HepG2 (cell line): ENCODE results near the gene CTDSP1. TPM values are rescaled to one million over a fixed set of nuclear protein-coding genes. Genes with fewer than 3 reads are reported as not detected.

Experiments
- ATM ChIP-seq: fragments of 450-650 bp; IDR thresholded peaks from 2 replicates; pipeline ENCODE4 v1.7.1; 2017; ENCODE audit warnings: mild to moderate bottlenecking, borderline replicate concordance
- CBX2 ChIP-seq, 2 experiments: fragments of 200-600 bp in 1 of 2; sonication (generic); formaldehyde crosslinking in 1 of 2; IDR thresholded peaks; 2 replicates each; pipeline versions ENCODE4 v1.7.0 to v1.8.1; 2018 to 2022; ENCODE audit warnings: low read depth in 2 of 2, low read length in 1 of 2, mild to moderate bottlenecking in 1 of 2, missing genetic modification reagents in 1 of 2
- CHCHD3 ChIP-seq: sonication (generic); formaldehyde crosslinking; IDR thresholded peaks from 2 replicates; pipeline ENCODE4 v1.8.0; 2022; ENCODE audit warnings: mild to moderate bottlenecking, missing genetic modification reagents, moderate library complexity
- FLYWCH1 ChIP-seq: sonication (generic); formaldehyde crosslinking; IDR thresholded peaks from 2 replicates; pipeline ENCODE4 v1.8.1; 2023; ENCODE audit warnings: mild to moderate bottlenecking, missing genetic modification reagents
- FOXK1 ChIP-seq: sonication (generic); formaldehyde crosslinking; IDR thresholded peaks from 2 replicates; pipeline ENCODE4 v1.4.0; 2020; ENCODE audit warnings: low read depth, missing genetic modification reagents, borderline replicate concordance
- HINFP ChIP-seq: sonication (generic); formaldehyde crosslinking; IDR thresholded peaks from 2 replicates; pipeline ENCODE4 v1.4.0; 2020; ENCODE audit warnings: low read depth, mild to moderate bottlenecking, missing genetic modification reagents
- ISL2 ChIP-seq: sonication (generic); formaldehyde crosslinking; IDR thresholded peaks from 2 replicates; pipeline ENCODE4 v1.5.0; 2020; ENCODE audit warnings: missing genetic modification reagents
- MED1 ChIP-seq: sonication (generic); formaldehyde crosslinking; IDR thresholded peaks from 2 replicates; pipeline ENCODE4 v1.4.0; 2020; ENCODE audit warnings: missing genetic modification reagents
- MTERF4 ChIP-seq: sonication (generic); formaldehyde crosslinking; IDR thresholded peaks from 2 replicates; pipeline ENCODE4 v1.8.0; 2023; ENCODE audit warnings: mild to moderate bottlenecking, missing genetic modification reagents
- MYPOP ChIP-seq: sonication (generic); formaldehyde crosslinking; IDR thresholded peaks from 2 replicates; pipeline ENCODE4 v1.8.1; 2023; ENCODE audit warnings: mild to moderate bottlenecking, moderate library complexity, missing genetic modification reagents
- NFIB ChIP-seq: sonication (generic); formaldehyde crosslinking; IDR thresholded peaks from 2 replicates; pipeline ENCODE4 v1.9.0; 2021; ENCODE audit warnings: missing genetic modification reagents, mild to moderate bottlenecking, borderline replicate concordance
- ZBED4 ChIP-seq: sonication (generic); formaldehyde crosslinking; IDR thresholded peaks from 2 replicates; pipeline ENCODE4 v1.4.0; 2020; ENCODE audit warnings: missing genetic modification reagents, borderline replicate concordance
- ZNF414 ChIP-seq: sonication (generic); formaldehyde crosslinking; IDR thresholded peaks from 2 replicates; pipeline ENCODE4 v1.5.0; 2020; ENCODE audit warnings: missing genetic modification reagents
- ZNF577 ChIP-seq: sonication (generic); formaldehyde crosslinking; IDR thresholded peaks from 2 replicates; pipeline ENCODE4 v1.4.0; 2020; ENCODE audit warnings: mild to moderate bottlenecking, low read depth, missing genetic modification reagents, borderline replicate concordance
- ZNF619 ChIP-seq: sonication (generic); formaldehyde crosslinking; IDR thresholded peaks from 2 replicates; pipeline ENCODE4 v1.4.0; 2020; ENCODE audit warnings: mild to moderate bottlenecking, missing genetic modification reagents
- ZSCAN5A ChIP-seq: sonication (generic); formaldehyde crosslinking; IDR thresholded peaks from 2 replicates; pipeline ENCODE4 v1.8.0; 2022; ENCODE audit warnings: mild to moderate bottlenecking, missing genetic modification reagents, borderline replicate concordance
- ZZZ3 ChIP-seq: sonication (generic); formaldehyde crosslinking; IDR thresholded peaks from 2 replicates; pipeline ENCODE4 v1.4.0; 2020; ENCODE audit warnings: missing genetic modification reagents, mild to moderate bottlenecking, borderline replicate concordance
- polyA plus RNA-seq, 8 experiments: library from polyadenylated mRNA; depleted of rRNA in 3 of 8; stranded (reverse) in 7 of 8; unstranded in 1 of 8; fragments of >200 nt; fragmentation: Illumina TruSeq in 4 of 8; extraction: Trizol in 4 of 8; gene quantifications; 2 replicates each; pipeline versions ENCODE4 v1.2.1 to v1.2.3, GENCODE V29; 2011 to 2016; ENCODE audit warnings: low read depth in 4 of 8, missing spikeins in 1 of 8, mixed read lengths in 1 of 8; ENCODE audit not compliant: insufficient read depth in 1 of 8
- total RNA-seq, 5 experiments: library from RNA; depleted of rRNA; stranded (reverse); fragments of >200 nt; fragmentation: Illumina TruSeq; extraction: Trizol; gene quantifications; 2 replicates each; pipeline ENCODE4 v1.2.3, GENCODE V29; 2016; ENCODE audit warnings: low read depth in 1 of 5

The CTDSP1 gene
- total and polyA plus RNA-seq, 2 of the 13 experiments (the other 11 are each of a cell fraction or from before 2014, with no cell fraction given): 91.0 to 268 TPM

GRCh38 chr2:218400930-218401881, 1.5 kb downstream of the CTDSP1 start (continued):
- TF ChIP-seq ZSCAN5A (CRISPR knock-in tag) (no peak), FLYWCH1 (CRISPR knock-in tag) (0 out of 2 replicates have a peak, but pooled peaks have one; percentile 20), HINFP (CRISPR knock-in tag) (peak; percentile 93), ZZZ3 (peak; percentile 95), ISL2 (peak; percentile 64), CBX2 (IDR thresholded peaks at IDR 0.05; ENCODE audit: low read depth, low read length) (no peak), CBX2 (CRISPR knock-in tag; IDR thresholded peaks at IDR 0.05; ENCODE audit: low read depth) (no peak), ATM (no peak), MYPOP (CRISPR knock-in tag) (0 out of 2 replicates have a peak, but pooled peaks have one; percentile 15), FOXK1 (CRISPR knock-in tag) (0 out of 2 replicates have a peak, but pooled peaks have one; percentile 4), ZNF414 (CRISPR knock-in tag) (peak; percentile 93; the same call in 1 of the 2 replicates), NFIB (CRISPR knock-in tag) (no peak), MTERF4 (CRISPR knock-in tag) (peak; percentile 15; the same call in 1 of the 2 replicates), CHCHD3 (CRISPR knock-in tag) (0 out of 2 replicates have a peak, but pooled peaks have one; percentile 63), MED1 (peak; percentile 97), ZNF619 (CRISPR knock-in tag) (peak; percentile 94), ZNF577 (no peak), ZBED4 (CRISPR knock-in tag) (peak; percentile 66)
